ENCODE data around the gene UBE2Q2.
"Not testable (repeated sequence)": the region's sequence is repeated elsewhere in the genome, so short reads cannot be mapped to it uniquely, and the experiment has no call there.

UBE2Q2 gene

DNA sequence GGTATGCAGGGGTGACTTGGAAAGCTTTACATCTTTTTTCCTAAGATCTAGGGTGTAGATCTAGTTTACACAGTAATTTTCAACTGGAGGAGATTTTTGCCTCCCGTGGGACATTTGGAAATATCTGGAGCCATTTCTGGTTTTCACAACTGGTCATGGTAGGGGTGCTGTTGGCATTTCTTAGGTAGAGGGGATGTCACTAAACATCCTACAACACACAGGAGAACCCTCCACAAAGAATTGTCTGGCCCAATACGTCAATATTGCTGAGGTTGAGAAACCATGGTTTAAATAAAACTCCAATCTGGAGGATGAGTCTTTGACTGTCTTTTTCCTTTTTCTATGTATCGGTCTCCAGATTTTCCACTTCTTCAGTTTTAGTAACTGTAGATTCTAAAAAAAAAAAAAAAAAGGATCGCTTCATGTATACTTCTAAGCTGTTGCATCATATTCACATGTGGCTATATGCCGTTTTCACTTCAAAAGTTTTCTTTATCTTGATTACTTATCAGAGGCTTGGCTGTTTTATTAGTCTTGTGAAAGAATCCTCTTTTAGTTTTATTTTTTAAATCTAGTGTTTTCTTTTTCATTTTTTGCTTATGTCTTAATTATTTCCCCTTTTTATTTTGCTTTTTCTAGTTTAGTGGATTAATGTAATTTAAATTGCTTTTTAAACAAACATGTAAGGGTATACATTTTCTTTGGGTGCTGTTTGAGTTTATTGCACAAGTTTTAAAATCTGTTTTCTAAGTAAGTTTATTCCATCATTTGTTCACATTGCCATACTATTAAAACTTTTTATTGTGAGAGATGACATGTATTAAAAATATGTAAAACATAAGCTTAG, 21.2 kb downstream of the UBE2Q2 start:
- no peak for DNase-seq (ENCODE audit: low spot score)

DNA sequence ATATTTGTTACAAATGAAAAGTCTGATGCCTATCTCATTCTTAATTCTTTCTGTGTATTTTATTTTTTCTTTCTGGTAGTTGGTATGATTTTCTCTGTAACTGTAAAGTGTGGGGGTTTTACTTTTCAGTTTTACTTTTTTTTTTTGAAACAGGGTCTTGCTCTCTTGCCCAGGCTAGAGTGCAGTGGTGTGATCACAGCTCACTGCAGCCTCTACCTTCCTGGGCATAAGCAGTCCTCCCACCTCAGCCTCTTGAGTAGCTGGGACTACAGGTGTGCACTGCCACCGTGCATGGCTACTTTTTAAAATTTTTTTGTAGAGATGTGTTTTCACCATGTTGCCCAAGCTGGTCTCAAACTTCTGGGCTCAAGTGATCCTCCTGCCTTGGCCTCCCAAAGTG, 22.8 kb downstream of the UBE2Q2 start:
- not testable (repeated sequence) for DNase-seq (ENCODE audit: low spot score)

DNA sequence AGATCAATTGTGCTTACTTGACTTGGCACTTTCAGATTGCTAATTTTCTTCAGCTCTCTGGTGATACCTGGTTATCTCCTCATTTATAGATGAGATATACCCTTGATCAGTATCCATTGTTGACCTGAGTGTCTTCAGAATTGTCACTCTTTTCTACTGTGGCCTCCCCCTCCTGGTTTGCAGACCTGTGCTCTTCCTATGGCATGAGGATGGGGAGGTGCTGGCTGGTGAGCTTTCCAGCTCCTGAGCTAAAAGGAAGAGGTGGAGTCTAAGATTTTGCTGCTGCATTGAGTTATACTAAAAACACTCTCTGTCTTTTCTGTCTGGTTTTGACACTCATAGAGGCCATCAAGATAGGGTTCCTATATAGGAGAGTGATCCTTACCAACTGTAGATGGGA, 23.7 kb downstream of the UBE2Q2 start:
- DNase-seq (ENCODE audit: low spot score): no peak

DNA sequence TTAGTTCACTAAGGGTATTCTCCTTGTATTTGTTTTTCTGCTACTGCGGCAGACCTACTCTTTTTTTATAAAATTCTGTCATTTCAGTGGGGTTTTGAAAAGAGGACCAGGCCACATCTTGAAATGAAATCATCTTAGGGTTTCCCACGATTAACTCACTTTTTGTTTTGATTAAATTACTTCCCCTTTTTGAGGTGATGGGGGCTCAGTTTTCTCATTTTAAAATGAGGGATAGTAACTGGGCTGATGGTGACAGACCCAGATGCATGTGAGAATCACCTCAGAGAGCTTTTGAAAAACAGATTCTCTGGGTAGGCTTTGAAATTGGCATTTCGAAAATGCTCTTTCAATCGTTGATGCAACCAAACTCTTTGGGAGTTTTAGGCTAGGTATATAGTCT, 24.2 kb downstream of the UBE2Q2 start:
- no peak for DNase-seq (ENCODE audit: low spot score)

DNA sequence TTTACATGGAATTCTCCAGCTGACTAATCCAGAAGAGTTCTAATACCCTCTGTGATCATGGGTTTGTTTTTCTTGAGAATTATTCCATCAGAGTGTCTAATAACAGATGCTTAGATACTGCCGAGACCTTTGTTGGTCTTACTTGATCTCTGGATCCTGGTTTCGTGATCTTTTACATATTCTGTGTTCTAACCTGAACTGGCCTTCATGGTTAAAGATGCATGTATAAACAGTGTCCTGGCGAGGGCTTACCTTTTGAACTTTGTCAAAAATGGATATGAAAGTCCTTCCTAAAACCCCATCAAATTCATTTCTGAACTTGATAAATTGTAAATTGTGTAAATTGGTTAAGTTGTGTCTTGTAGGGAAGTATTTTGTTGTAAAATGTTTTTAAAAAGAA, 24.8 kb downstream of the UBE2Q2 start:
- no peak for DNase-seq (ENCODE audit: low spot score)

DNA sequence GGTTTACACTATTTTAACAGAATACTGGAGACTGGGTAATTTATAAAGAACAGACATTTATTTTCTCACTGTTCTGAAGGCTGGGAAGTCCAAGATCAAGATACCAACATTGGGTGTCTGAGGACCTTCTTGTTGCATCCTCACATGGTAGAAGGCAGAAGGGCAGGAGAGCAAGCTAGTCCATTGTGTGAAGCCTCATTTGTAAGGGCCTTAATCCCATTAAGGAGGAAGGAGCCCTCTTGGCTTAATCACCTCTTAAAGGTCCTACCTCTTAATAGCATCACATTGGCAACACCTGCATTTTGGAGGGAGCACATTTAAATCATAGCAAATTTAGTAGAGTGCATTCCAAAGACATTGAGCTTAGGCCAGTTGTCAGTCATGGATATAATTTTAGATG, 26.2 kb downstream of the UBE2Q2 start:
- no peak for DNase-seq (ENCODE audit: low spot score)

DNA sequence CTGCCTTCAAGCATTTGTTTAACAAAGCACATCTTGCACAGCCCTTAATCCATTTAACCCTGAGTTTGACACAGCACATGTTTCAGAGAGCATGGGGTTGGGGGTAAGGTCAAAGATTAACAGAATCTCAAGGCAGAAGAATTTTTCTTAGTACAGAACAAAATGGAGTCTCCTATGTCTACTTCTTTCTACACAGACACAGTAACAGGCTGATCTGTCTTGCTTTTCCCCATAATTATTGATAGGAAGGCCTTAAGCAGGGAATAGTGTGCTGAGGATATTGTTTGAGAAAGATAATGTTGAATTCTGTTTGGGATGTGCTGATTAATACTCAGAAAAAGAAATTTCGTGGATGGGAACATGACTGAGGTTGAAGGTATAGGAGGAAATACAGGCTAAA, 28.3 kb downstream of the UBE2Q2 start:
- not testable (repeated sequence) for DNase-seq (ENCODE audit: low spot score)

DNA sequence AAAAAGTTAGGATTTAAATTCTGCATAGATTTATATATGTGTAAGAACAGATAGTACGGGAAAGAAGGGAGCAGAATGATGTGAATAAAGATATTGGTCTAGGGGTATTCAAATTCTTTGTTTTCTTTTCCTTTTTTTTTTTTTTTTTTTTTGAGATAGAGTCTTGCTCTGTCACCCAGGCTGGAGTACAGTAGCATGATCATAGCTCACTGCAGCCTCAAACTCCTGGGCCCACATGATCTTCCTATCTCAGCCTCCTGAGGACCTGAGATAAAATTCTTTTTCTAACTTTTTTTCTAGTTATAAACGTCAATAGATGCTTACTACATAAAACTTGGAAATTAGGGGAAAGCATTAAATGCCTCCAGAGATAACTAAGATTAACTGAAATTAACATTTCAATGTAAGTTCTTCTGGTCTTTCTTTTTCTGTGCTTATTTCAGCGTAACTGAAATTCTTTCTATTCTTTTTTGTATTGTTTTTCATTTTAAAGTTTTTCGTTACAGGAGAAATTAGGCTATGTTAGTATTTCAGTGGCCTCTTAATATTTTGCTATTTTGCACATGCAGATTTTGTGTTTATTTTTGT, 29.2 kb downstream of the UBE2Q2 start:
- DNase-seq (ENCODE audit: low spot score): no peak

DNA sequence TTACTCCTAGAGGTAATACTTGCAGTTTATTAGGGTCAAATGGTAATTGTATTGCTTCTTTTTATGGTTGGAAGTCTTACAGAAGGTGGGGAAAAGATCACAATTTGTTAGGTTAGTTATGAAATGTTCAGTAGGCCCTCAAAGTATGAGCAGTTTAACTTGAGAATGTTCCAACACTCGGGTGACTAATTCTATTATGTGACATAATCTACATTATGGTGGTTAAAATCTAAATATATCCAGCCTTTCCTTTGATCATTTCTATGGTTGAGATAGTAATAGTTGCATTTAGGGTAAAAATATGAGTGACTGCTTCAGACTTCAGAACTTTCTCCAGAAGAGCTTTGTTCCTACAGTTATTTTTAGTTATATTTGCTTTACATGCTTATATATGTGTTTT, 40.8 kb downstream of the UBE2Q2 start:
- no peak for DNase-seq (ENCODE audit: low spot score)

DNA sequence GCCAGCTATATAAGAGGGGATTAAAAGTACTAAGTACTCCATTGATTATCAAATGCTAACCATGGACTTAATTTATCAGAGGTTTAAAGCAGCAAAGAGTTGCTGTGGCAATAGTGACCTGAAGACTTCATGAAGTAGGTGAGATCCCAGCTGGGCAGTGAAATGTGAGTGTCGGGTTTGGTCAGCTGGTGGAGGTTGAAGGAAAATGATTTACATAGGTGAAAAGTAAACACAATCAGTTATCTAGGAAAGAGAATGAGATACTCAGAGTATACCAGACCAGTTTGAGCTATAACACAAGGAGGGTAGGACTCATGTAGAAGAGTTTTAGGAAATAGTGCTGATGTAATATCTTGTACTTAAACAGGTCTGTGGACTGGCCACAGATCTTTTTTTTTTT, 43.9 kb downstream of the UBE2Q2 start:
- DNase-seq (ENCODE audit: low spot score): no peak

DNA sequence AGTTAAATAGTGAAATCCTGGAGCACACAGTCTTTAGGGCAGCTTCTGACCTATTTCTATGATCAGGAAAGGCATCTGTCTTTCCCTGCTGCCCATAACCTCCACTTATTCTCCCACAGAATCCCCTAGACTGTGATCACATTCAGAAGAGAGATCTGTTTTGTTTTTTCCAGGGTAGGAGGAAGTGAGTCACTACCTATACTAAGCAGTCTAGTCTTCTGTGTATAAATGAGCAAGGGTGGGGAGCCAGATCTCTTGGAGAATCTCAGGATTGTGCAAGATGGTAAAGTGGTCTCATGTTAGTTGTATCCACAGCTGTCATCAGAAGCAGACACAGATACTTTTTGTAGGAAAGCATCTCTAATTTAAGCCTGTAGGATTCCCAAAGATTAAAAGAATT, 48.6 kb downstream of the UBE2Q2 start:
- DNase-seq (ENCODE audit: low spot score): peak; percentile 9

DNA sequence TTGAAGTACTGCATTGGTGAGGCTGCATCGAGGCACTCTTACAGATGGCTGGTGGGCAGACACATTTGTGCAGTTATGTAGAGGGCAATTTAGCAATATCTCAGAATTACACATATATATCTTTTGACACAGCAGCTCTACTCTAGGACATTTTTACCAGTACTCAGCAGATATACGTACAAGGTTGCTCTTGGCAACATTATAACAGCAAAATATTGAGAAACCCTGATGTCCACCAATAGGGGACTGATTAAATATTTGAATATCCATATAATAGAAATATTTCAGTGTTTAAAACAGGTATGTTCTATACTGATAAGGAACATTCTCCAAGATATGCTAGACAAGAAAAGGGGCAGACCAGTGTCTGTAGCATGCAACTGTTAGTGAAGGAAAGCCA, 52.5 kb downstream of the UBE2Q2 start:
- no peak for DNase-seq (ENCODE audit: low spot score)

DNA sequence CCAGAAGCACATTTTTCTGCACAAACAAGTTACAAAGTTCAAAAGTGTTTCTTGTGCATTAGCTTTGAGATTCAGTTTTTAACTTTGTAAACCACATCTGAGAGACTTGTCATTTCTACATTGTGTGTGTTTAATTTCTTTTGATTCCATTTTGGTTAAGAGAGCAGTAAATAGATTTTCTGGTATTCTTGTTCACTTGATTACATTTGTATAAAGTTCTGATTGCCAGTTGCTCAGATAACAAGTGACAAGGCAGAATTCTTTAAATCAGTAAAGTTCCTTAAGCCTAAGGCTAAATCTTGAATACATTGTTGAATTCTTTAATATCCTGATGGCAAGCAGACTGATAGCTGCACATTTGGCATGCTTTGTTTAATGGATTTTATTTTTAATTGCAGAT, 57.3 kb downstream of the UBE2Q2 start:
- no peak for DNase-seq (ENCODE audit: low spot score)

DNA sequence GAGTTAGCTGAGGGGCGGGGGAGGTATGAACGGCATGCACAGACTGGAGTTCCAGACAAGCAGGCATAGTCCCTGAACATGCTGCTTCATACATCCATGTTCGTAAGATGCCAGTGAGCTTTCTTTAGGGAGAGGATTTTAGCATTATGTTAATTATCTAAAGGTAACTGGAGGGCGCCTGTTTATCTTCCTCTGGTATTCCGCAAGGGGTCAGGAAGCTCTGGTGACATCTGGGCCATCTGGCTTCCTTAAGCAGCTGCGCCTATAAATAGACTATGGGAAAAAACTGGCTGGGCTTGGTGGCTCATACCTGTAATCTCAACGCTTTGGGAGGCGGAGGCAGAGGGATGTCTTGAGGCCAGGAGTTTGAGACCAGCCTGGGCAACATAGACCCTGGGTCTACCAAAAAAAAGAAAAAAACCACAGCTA, 58.9 kb downstream of the UBE2Q2 start:
- no peak for DNase-seq (ENCODE audit: low spot score)

DNA sequence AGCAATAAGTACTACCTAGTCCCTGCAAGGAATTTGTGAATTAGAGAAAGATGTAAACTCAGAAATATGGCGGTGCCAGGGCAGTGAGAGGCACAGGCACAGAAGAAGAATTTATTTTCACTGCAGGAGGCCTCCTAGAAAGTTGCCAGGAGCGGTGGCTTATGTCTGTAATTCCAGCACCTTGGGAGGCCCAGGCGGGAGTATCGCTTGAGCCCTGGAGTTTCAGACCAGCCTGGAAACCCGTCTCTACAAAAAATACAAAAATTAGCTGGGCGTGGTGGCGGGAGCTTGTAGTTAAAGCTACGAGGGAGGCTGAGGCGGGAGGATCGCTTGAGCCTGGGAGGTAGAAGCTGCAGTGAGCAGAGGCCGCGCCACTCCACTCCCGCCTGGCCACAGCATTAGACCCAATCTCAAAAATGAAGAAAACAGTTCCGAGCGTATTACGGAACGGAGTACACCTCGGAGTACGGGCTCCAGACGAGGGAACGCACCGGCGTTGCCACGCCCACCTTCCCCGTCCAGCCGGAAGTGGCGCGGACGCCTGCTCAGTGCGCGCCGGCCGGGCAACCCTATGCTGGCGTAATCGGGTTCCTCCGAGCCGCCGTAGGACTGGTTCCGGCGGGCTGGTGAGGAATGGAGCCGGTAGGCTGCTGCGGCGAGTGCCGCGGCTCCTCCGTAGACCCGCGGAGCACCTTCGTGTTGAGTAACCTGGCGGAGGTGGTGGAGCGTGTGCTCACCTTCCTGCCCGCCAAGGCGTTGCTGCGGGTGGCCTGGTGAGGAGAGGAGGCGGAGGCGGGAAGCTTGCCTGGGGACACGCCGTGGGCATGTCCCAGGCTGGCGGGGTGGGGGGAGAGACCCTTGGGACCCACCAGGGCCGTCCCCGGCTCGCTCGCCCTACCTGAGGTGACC, 60.3 kb downstream of the UBE2Q2 start, which contains the start of gene FBXO22:
FBXO22 (plus strand) TSS at position 548 of the 909 bp plus-strand sequence; CDS start at position 634, 86 bp downstream.
- DNase-seq (ENCODE audit: low spot score): peak; percentile 89

DNA sequence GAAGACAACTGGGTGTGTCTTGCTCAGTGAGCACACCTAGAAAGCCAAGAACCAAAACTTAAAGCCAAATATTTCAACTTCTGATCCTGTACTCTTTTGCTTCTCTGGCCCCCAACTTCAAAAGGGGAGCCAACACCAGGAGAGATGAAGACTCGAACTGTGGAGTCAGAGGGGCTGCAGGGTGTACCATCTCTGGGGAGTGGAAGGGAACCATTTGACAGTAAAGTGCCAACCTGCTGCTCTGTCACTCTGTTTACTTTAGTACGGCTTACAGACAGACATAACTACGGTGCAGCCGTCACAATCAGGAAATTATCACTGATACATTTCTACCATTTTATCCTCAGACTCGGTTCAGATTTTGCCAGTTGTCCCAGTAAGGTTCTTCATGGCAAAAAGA, 62.0 kb downstream of the UBE2Q2 start:
- no peak for DNase-seq (ENCODE audit: low spot score)

DNA sequence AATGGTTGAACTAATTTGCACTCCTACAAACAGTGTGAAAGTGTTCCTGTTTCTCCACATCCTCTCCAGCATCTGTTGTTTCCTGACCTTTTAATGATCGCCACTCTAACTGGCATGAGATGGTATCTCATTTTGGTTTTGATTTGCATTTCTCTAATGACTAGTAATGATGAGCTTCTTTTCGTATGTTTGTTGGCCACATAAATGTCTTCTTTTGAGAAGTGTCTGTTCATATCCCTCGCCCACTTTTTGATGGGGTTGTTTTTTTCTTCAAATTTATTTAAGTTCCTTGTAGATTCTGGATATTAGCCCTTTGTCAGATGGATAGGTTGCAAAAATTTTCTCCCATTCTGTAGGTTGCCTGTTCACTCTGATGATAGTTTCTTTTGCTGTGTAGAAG, 67.1 kb downstream of the UBE2Q2 start:
- DNase-seq (ENCODE audit: low spot score): not testable (repeated sequence)

DNA sequence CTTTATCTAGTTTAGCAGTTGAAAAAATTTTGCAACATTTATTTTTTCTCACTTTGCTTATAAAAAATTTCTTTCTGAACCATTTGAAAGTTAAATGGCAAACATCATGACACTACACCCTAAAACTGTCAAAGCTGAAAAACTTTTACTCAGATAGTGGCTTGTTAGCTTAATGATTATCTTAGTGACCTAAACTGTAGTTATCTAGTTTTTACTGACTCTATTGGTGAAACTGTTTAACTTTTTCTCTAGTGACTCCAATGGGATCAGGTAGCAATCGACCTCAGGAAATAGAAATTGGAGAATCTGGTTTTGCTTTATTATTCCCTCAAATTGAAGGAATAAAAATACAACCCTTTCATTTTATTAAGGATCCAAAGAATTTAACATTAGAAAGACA, 73.7 kb downstream of the UBE2Q2 start:
- no peak for DNase-seq (ENCODE audit: low spot score)

DNA sequence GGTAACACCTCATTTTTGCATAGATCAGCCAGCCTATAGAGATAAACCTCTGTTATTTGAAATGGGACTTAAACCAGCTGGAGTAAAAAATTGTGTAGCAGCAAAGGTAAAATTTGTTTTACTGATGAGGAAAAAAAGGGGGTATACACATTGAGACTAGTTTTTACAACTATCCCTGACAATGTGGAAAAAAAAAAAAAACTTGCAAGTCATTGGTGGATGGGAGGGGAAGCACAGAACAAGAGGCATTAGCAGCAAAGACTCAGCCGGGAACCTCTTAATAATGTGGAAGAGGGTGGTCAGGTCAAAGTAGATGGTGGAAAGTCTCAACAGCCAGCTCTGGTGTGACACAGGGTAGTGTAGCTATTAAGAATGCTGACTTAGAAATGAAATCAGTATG, 74.9 kb downstream of the UBE2Q2 start:
- DNase-seq (ENCODE audit: low spot score): no peak

DNA sequence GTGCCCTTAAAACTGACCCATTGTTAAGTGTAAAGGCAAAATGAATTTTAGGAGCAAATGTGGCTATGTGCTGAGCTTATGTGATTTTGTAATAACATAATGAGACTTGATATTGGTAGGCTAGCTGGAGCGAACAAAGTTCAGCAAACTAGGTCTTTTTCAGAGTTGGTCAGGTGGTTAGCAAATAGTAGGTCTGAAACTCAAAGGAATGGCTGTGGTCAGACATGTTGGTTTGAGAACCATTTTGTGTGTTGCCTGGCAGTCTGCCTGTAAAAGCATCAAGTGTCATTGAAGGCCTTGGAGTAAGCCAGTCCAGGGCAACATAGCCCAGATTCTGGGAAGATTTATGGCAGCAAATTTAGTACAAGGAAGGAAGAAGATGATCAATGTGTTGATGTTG, 76.8 kb downstream of the UBE2Q2 start:
- DNase-seq (ENCODE audit: low spot score): no peak

DNA sequence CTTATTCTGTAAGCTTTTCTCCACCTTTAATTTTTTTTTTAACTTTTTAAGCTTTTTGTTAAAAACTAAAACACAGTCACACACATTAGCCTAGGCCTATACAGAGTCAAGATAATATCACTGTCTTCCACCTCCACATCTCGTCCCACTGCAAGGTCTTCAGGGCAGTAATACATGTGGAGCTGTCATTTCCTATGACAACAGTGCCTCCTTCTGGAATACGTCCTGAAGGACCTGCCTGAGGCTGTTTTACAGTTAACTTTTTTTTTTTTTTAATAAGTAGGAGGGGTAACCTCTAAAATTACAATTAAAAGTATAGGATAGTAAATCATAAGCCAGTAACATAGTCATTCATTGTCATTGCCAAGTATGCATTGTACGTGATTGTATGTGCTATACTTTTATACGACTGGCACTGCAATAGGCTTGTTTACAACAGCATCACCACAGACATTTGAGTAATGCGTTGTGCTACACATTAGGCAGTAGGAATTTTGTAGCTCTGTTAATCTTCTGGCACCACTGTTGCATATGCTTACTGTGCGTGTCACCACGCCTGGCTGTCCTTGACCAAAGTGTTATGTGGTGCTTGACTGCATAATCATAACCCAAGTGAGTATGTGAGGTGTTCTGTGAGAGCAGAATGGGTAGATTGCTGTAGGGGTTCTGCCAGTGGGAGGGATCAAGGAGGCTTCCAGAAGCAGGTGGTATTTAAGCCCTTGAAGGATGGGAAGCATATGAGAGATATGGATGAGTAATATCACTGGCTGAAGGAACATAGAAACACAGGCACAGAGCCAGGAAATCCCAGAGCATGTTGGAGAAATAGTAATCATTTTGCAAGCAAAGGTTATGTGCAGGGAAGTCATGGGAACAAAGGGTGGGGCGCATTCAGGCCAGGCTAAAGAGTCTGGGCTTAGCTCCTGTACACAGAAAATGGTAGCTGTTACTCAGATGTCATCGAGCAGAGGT, 78.8 kb downstream of the UBE2Q2 start:
- peak; percentile 49 for DNase-seq (ENCODE audit: low spot score)
